ENCODE data around the gene ZDHHC4. TPM values are rescaled to one million over a fixed set of nuclear protein-coding genes. Genes with fewer than 3 reads are reported as not detected.

ZDHHC4 gene
- total and polyA plus RNA-seq, 2 of the 8 experiments (the other 6 are each of a cell fraction or from before 2014, with no cell fraction given), result 50.2 to 171 TPM

- H3K4me1 ChIP-seq (replicated peaks in 1 of 4; ENCODE audit: control insufficient read depth in 3 of 4, insufficient read depth in 4 of 4, low read length in 3 of 4), result peaks cover 0 to 4% (median 2%) of the 10 kb centered on the region in 4 experiments; a peak in 2 of 7 replicates
- no peak overlapping the region for H2AK5ac ChIP-seq (ENCODE audit: low read depth, low read length)
- H4K5ac ChIP-seq (ENCODE audit: insufficient read length, low read depth, low read length), result no peak overlapping the region
- WGBS, 2 experiments (ENCODE audit: extremely low coverage in 1 of 2, insufficient coverage in 1 of 2, insufficient read length in 1 of 2, insufficient replicate concordance in 2 of 2, low coverage in 1 of 2, low lambda C conversion rate in 2 of 2, missing lambda C conversion rate in 1 of 2), result 81% methylated on average over 7 of the region's 7 CpGs; no CpG with 5 or more reads in 1 of the 2 experiments
- H3K18ac ChIP-seq (ENCODE audit: extremely low read depth, low read length), result no peak overlapping the region
- H3K79me1 ChIP-seq (ENCODE audit: low read depth, low read length), result no peaks in the 10 kb centered on the region
- H3K4ac ChIP-seq (replicated peaks; ENCODE audit: insufficient read length, low read depth, low read length), result no peak overlapping the region
- H2AFZ ChIP-seq (ENCODE audit: low read length), result no peak overlapping the region
- H3K23me2 ChIP-seq (ENCODE audit: low read depth, low read length), result no peaks in the 10 kb centered on the region; the same call in 1 of the 2 replicates
- no peaks in the 10 kb centered on the region for H3K9me3 ChIP-seq (ENCODE audit: insufficient read depth in 2 of 2, low read depth in 1 of 2, low read length in 1 of 2)
- no peak for DNase-seq (ENCODE audit: low read depth in 1 of 2, low spot score in 2 of 2)
- no peak overlapping the region for H3K27ac ChIP-seq (ENCODE audit: low read depth, low read length)
- H4K8ac ChIP-seq (ENCODE audit: extremely low read depth, insufficient read depth, low read length), result no peak overlapping the region
- H3K23ac ChIP-seq (ENCODE audit: insufficient read length), result no peak overlapping the region
- H3K9ac ChIP-seq (replicated peaks in 1 of 4; ENCODE audit: extremely low read depth in 1 of 4, low read depth in 3 of 4, low read length in 3 of 4), result no peak overlapping the region
- no peak overlapping the region for H3K4me3 ChIP-seq (ENCODE audit: extremely low read depth in 1 of 4, insufficient read depth in 2 of 4, low read depth in 3 of 4, low read length in 4 of 4)
- no peak for FAIRE-seq
- CTCF ChIA-PET (ENCODE audit: partially characterized antibody), result interaction anchor here (0.5 to 0.8 kb wide), 3 partner anchors 27 to 242 kb away, joined by 3 read pairs; no protein-coding TSS in a partner anchor
- H2BK5ac ChIP-seq (ENCODE audit: low read depth, low read length), result no peak overlapping the region
- H2BK20ac ChIP-seq (ENCODE audit: low read length), result no peak overlapping the region
- H3K56ac ChIP-seq (replicated peaks; ENCODE audit: insufficient read length, low read depth, low read length), result no peak overlapping the region
- H4K20me1 ChIP-seq (replicated peaks in 1 of 2; ENCODE audit: control insufficient read depth in 1 of 2, insufficient read depth in 2 of 2, low read length in 2 of 2), result peaks cover 0 to 3% of the 10 kb centered on the region in 2 experiments
- H3K27me3 ChIP-seq (replicated peaks in 1 of 4; ENCODE audit: control insufficient read depth in 3 of 4, extremely low read depth in 1 of 4, insufficient read depth in 3 of 4, low read length in 3 of 4), result no peaks in the 10 kb centered on the region
- POLR2A ChIA-PET (ENCODE audit: partially characterized antibody), result no interaction called here
- H3K79me2 ChIP-seq (ENCODE audit: control insufficient read depth in 1 of 2, insufficient read depth in 2 of 2, low read length in 2 of 2), result no peaks in the 10 kb centered on the region
- H2BK120ac ChIP-seq (replicated peaks; ENCODE audit: low read depth, low read length), result no peak overlapping the region
- no peaks in the 10 kb centered on the region for H3K36me3 ChIP-seq (ENCODE audit: control insufficient read depth in 2 of 4, insufficient read depth in 4 of 4, low read length in 3 of 4)
- no peak overlapping the region for H2BK15ac ChIP-seq (ENCODE audit: low read length)
- no peak overlapping the region for H2BK12ac ChIP-seq (ENCODE audit: low read depth, low read length)
- H3K4me2 ChIP-seq (ENCODE audit: insufficient read depth in 1 of 2, low read depth in 2 of 2, low read length in 2 of 2), result no peak overlapping the region
- H3K14ac ChIP-seq (ENCODE audit: insufficient read length), result no peak overlapping the region
- H4K91ac ChIP-seq (replicated peaks; ENCODE audit: insufficient read length, low read length), result no peak overlapping the region
- TF ChIP-seq GTF2F1 (IDR thresholded peaks at IDR 0.05; ENCODE audit: borderline replicate concordance, low read depth, low read length), result no peak
- TF ChIP-seq POU5F1 (IDR thresholded peaks at IDR 0.05; ENCODE audit: low read depth, low read length), result no peak
- no peak for TF ChIP-seq GABPA (IDR thresholded peaks at IDR 0.05; ENCODE audit: borderline replicate concordance, insufficient read depth, low read length)
- no peak for TF ChIP-seq ATF2 (IDR thresholded peaks at IDR 0.05; ENCODE audit: low read length)
- no peak for TF ChIP-seq PHF8 (conservative IDR thresholded peaks at IDR 0.05; ENCODE audit: low read depth, low read length)
- no peak for TF ChIP-seq POLR2AphosphoS5 (IDR thresholded peaks at IDR 0.05; ENCODE audit: low read depth, low read length)
- TF ChIP-seq BACH1 (IDR thresholded peaks at IDR 0.05; ENCODE audit: low read length), result no peak
- TF ChIP-seq SP4 (IDR thresholded peaks at IDR 0.05; ENCODE audit: low read length), result no peak
- no peak for TF ChIP-seq HDAC6 (IDR thresholded peaks at IDR 0.05; ENCODE audit: low read depth, low read length)
- TF ChIP-seq RNF2 (IDR thresholded peaks at IDR 0.05; ENCODE audit: borderline replicate concordance, low read depth, low read length, missing control alignments, poor library complexity, severe bottlenecking), result no peak
- no peak for TF ChIP-seq RAD21 (IDR thresholded peaks at IDR 0.05 in 1 of 2, conservative IDR thresholded peaks at IDR 0.05 in 1 of 2; ENCODE audit: low read depth in 2 of 2, low read length in 2 of 2)
Measured at GRCh38 chr7:6631605-6632004, 54.4 kb downstream of the ZDHHC4 start.

All from H1 (cell line).